ENCODE results near the gene CES3.

Gene CES3

GRCh38 chr16:67023689-67024088 lies 62.6 kb downstream of the CES3 start:
- Histone ChIP-seq H3K9me3 (ENCODE audit: control insufficient read depth in 5 of 5, low read length in 5 of 5) (no peaks in the 10 kb centered on the region), H3K36me3 (ENCODE audit: control insufficient read depth in 5 of 5, insufficient read depth in 5 of 5, low read length in 5 of 5) (no peaks in the 10 kb centered on the region), H3K27me3 (ENCODE audit: control insufficient read depth in 5 of 5, insufficient read depth in 4 of 5, low read length in 5 of 5) (no peaks in the 10 kb centered on the region), H3K27ac (ENCODE audit: low read depth, low read length) (no peak overlapping the region), H3K4me1 (ENCODE audit: control insufficient read depth in 5 of 5, insufficient read depth in 5 of 5, low read length in 5 of 5) (peaks cover 0 to 14% (median 6%) of the 10 kb centered on the region in 5 donors), H3K4me3 (ENCODE audit: low read depth in 1 of 5, low read length in 5 of 5) (no peak overlapping the region), H3K9ac (ENCODE audit: low read length in 5 of 5) (no peak overlapping the region)

Data from subcutaneous abdominal adipose tissue (tissue), 5 donors.